Stimulated activated CD4-positive, alpha-beta T cell treated with anti-CD3 and anti-CD28 coated beads, Interleukin-2, amount 100 ng/mL, for 4 hours (primary cell): ENCODE results near the gene FBRS.

Experiments used
- DNase-seq: peaks from one replicate; pipeline ENCODE4 v3.0.0-alpha.2; 2020; ENCODE audit warnings: low read depth

FBRS gene

GRCh38 chr16:30644334-30644830 is 13.8 kb upstream of the FBRS start:
- DNase-seq = no peak

- DNase-seq = no peak
These were observed 12.5 kb upstream of the FBRS start for GRCh38 chr16:30645727-30646126.

- no peak for DNase-seq
These were observed 11.0 kb upstream of the FBRS start for GRCh38 chr16:30647274-30647571.

GRCh38 chr16:30649725-30650368 is 8.4 kb upstream of the FBRS start:
- DNase-seq = no peak

GRCh38 chr16:30650369-30651123 is 7.7 kb upstream of the FBRS start, which contains the start of gene PRR14:
Gene PRR14 (plus strand): TSS chr16:30650960. CDS start chr16:30651646, 686 bp downstream.
- DNase-seq = peak; percentile 98

- DNase-seq = peak; percentile 66
These were observed 6.9 kb upstream of the FBRS start for GRCh38 chr16:30651124-30652004.

GRCh38 chr16:30652005-30652296 is 6.3 kb upstream of the FBRS start:
- no peak for DNase-seq

GRCh38 chr16:30652718-30653117 is 5.5 kb upstream of the FBRS start:
- DNase-seq = no peak

GRCh38 chr16:30654856-30655255 is 3.4 kb upstream of the FBRS start:
- DNase-seq = no peak

- DNase-seq = no peak
These were observed 2.4 kb upstream of the FBRS start for GRCh38 chr16:30655815-30656347.

GRCh38 chr16:30656388-30656787 is 1.8 kb upstream of the FBRS start:
- no peak for DNase-seq

- no peak for DNase-seq
These were observed 1.0 kb upstream of the FBRS start for GRCh38 chr16:30656974-30657865.

GRCh38 chr16:30658731-30659506 is 688 bp downstream of the FBRS start:
- DNase-seq = peak; percentile 94

- DNase-seq = peak; percentile 42
These were observed 1.5 kb downstream of the FBRS start for GRCh38 chr16:30659507-30660423.

GRCh38 chr16:30660424-30661261 is 2.4 kb downstream of the FBRS start:
- DNase-seq = peak; percentile 76

- no peak for DNase-seq
These were observed 4.2 kb downstream of the FBRS start for GRCh38 chr16:30662449-30662848.

GRCh38 chr16:30663038-30663437 is 4.8 kb downstream of the FBRS start:
- DNase-seq = no peak

- DNase-seq = no peak
These were observed 5.6 kb downstream of the FBRS start for GRCh38 chr16:30663820-30664219.
